GM12878 (cell line): Measurements from ENCODE around the gene CYB5R3. TPM values are rescaled to one million over a fixed set of nuclear protein-coding genes. Genes with fewer than 3 reads are reported as not detected.

Source experiments
- ATAC-seq: fragments of 200-7000 bp; cut with Tn5 transposase; 3 replicates; pipeline ENCODE4 v1.9.1; 2020; ENCODE audit warnings: mild to moderate bottlenecking, moderate library complexity
- BruUV-seq: library from RNA; stranded (reverse); fragments of 400-500 nt; replicated peaks from 2 replicates; lab custom pipeline; 2021; lab: Mats Ljungman, UMichigan
- CTCF ChIA-PET: fragments of 300-600 bp; sonication (Branson Sonifier 250); formaldehyde crosslinking; extraction: SDS; loops from one replicate; lab custom pipeline; 2021; ENCODE audit warnings: inconsistent platforms; lab: Yijun Ruan, JAX
- POLR2A ChIA-PET: fragments of 350-600 bp; formaldehyde crosslinking; extraction: SDS; loops from one replicate; lab custom pipeline; 2021; ENCODE audit warnings: inconsistent platforms; lab: Charles Lee
- RAD21 ChIA-PET: fragments of 300-600 bp; sonication (Branson Sonifier 250); formaldehyde crosslinking; loops from one replicate; lab custom pipeline; 2023; ENCODE audit warnings: antibody characterized with exemption; ENCODE audit not compliant: unreplicated experiment; lab: Charles Lee
- SMC1A ChIA-PET: fragments of 300-600 bp; sonication (Branson Sonifier 250); formaldehyde crosslinking; loops from one replicate; lab custom pipeline; 2023; ENCODE audit not compliant: unreplicated experiment, uncharacterized antibody; lab: Charles Lee
- DNase-seq: peaks from one replicate; pipeline ENCODE4 v3.0.0-alpha.2; 2011; ENCODE audit warnings: low read depth, low spot score
- FAIRE-seq: peaks from 3 replicates; lab custom pipeline; 2011; peaks lifted over from hg19 to GRCh38; lab: Jason Lieb, UNC
- H2AFZ ChIP-seq: 2 replicates; pipeline ENCODE4 v1.6.0; 2011; ENCODE audit warnings: low read depth, low read length, control low read depth; ENCODE audit not compliant: control insufficient read depth
- H3K27ac ChIP-seq: 2 replicates; pipeline ENCODE4 v1.5.1; 2011; ENCODE audit warnings: control low read depth; ENCODE audit not compliant: control insufficient read depth, insufficient read depth
- H3K27me3 ChIP-seq, 2 experiments: replicated peaks in 1 of 2; 2 replicates each; pipeline versions ENCODE4 v1.6.0 to v1.6.1; 2011; ENCODE audit warnings: low read length in 1 of 2; ENCODE audit not compliant: control insufficient read depth in 2 of 2, insufficient read depth in 2 of 2
- H3K36me3 ChIP-seq, 2 experiments: 2 replicates each; pipeline ENCODE4 v1.5.1; 2011; ENCODE audit warnings: low read length in 1 of 2; ENCODE audit not compliant: control insufficient read depth in 2 of 2, insufficient read depth in 2 of 2
- H3K4me1 ChIP-seq: 2 replicates; pipeline ENCODE4 v1.6.1; 2011; ENCODE audit warnings: mild to moderate bottlenecking, low read length, moderate library complexity, mixed read lengths; ENCODE audit not compliant: control insufficient read depth, insufficient read depth
- H3K4me2 ChIP-seq: 2 replicates; pipeline ENCODE4 v1.6.0; 2011; ENCODE audit warnings: control low read depth; ENCODE audit not compliant: control insufficient read depth, insufficient read depth
- H3K4me3 ChIP-seq: fragments of 200-600 bp; sonication (generic); 2 replicates; pipeline ENCODE4 v1.5.1; 2016
- H3K79me2 ChIP-seq: 2 replicates; pipeline ENCODE4 v1.6.0; 2011; ENCODE audit warnings: low read length; ENCODE audit not compliant: control insufficient read depth, insufficient read depth
- H3K9ac ChIP-seq: 2 replicates; pipeline ENCODE4 v1.8.0; 2011; ENCODE audit warnings: low read length, control low read depth, mixed read lengths; ENCODE audit not compliant: control insufficient read depth, insufficient read depth
- H3K9me3 ChIP-seq: replicated peaks from 3 replicates; pipeline ENCODE4 v1.5.1; 2011; ENCODE audit warnings: mild to moderate bottlenecking, low read length; ENCODE audit not compliant: control insufficient read depth, insufficient read depth
- H4K20me1 ChIP-seq: 2 replicates; pipeline ENCODE4 v1.6.0; 2011; ENCODE audit not compliant: control insufficient read depth, insufficient read depth
- BACH1 ChIP-seq: fragments of 450-650 bp; IDR thresholded peaks from 2 replicates; pipeline ENCODE4 v1.6.1; 2017; ENCODE audit warnings: mild to moderate bottlenecking, borderline replicate concordance
- BHLHE40 ChIP-seq, 2 experiments: fragments of 450-650 bp in 1 of 2; IDR thresholded peaks; 2 replicates each; pipeline ENCODE4 v1.6.1; 2011 to 2017; ENCODE audit warnings: low read depth in 2 of 2, borderline replicate concordance in 1 of 2, improper control_type of control experiment in 1 of 2, low read length in 1 of 2, mild to moderate bottlenecking in 1 of 2
- CBFB ChIP-seq: IDR thresholded peaks from 2 replicates; pipeline ENCODE4 v1.6.1; 2016; ENCODE audit warnings: antibody characterized with exemption, low read depth
- EP300 ChIP-seq, 2 experiments: fragments of 150-350 bp in 1 of 2; IDR thresholded peaks; 2 replicates each; pipeline ENCODE4 v1.6.1; 2011 to 2012; ENCODE audit warnings: low read depth in 2 of 2, low read length in 2 of 2, borderline replicate concordance in 1 of 2, improper control_type of control experiment in 1 of 2, inconsistent platforms in 1 of 2; ENCODE audit not compliant: control insufficient read depth in 1 of 2
- ESRRA ChIP-seq: IDR thresholded peaks from 2 replicates; pipeline ENCODE4 v1.6.1; 2012; ENCODE audit warnings: mild to moderate bottlenecking, low read length, improper control_type of control experiment
- IKZF2 ChIP-seq, 2 experiments: fragments of 450-650 bp; IDR thresholded peaks; 2 replicates each; pipeline ENCODE4 v1.6.1; 2017; ENCODE audit warnings: mild to moderate bottlenecking in 2 of 2, moderate library complexity in 2 of 2
- MEF2B ChIP-seq: fragments of 450-650 bp; IDR thresholded peaks from 2 replicates; pipeline ENCODE4 v1.6.1; 2018; ENCODE audit warnings: mild to moderate bottlenecking, moderate library complexity; ENCODE audit not compliant: partially characterized antibody, poor library complexity, severe bottlenecking
- NFYA ChIP-seq: IDR thresholded peaks from 2 replicates; pipeline ENCODE4 v1.6.1; 2011; ENCODE audit warnings: low read depth, mild to moderate bottlenecking, low read length, improper control_type of control experiment, borderline replicate concordance
- NR2F1 ChIP-seq: fragments of 450-650 bp; conservative IDR thresholded peaks from 2 replicates; pipeline ENCODE4 v1.6.1; 2017; ENCODE audit warnings: mild to moderate bottlenecking
- POLR2A ChIP-seq: IDR thresholded peaks from 2 replicates; pipeline ENCODE4 v1.6.1; 2011; ENCODE audit warnings: low read depth, mild to moderate bottlenecking, low read length
- RAD51 ChIP-seq: fragments of 450-650 bp; IDR thresholded peaks from 2 replicates; pipeline ENCODE4 v1.6.1; 2016; ENCODE audit warnings: moderate library complexity, mild to moderate bottlenecking, inconsistent platforms
- RCOR1 ChIP-seq: conservative IDR thresholded peaks from 2 replicates; pipeline ENCODE4 v1.6.1; 2012; ENCODE audit warnings: low read depth, low read length, improper control_type of control experiment
- RELA ChIP-seq: fragments of 450-650 bp; IDR thresholded peaks from 2 replicates; pipeline ENCODE4 v1.8.0; 2014; ENCODE audit warnings: borderline replicate concordance; ENCODE audit not compliant: partially characterized antibody
- RUNX3 ChIP-seq: IDR thresholded peaks from 2 replicates; pipeline ENCODE4 v1.6.1; 2012; ENCODE audit warnings: low read length, inconsistent platforms
- TAF1 ChIP-seq: IDR thresholded peaks from 2 replicates; pipeline ENCODE4 v1.6.1; 2011; ENCODE audit warnings: mild to moderate bottlenecking, low read depth, low read length, borderline replicate concordance
- TBL1XR1 ChIP-seq: IDR thresholded peaks from 2 replicates; pipeline ENCODE4 v1.6.1; 2012; ENCODE audit warnings: low read depth, low read length, improper control_type of control experiment
- ZNF24 ChIP-seq: fragments of 450-650 bp; IDR thresholded peaks from 2 replicates; pipeline ENCODE4 v1.6.1; 2017; ENCODE audit warnings: antibody characterized with exemption, mild to moderate bottlenecking
- ZNF384 ChIP-seq: IDR thresholded peaks from 2 replicates; pipeline ENCODE4 v1.6.1; 2012; ENCODE audit warnings: low read depth, mild to moderate bottlenecking, low read length, improper control_type of control experiment, borderline replicate concordance
- WGBS: methylation state at CpG from one replicate; pipeline ENCODE4 v1.1.6; 2016; ENCODE audit warnings: low lambda C conversion rate; ENCODE audit not compliant: insufficient replicate concordance, insufficient coverage; ENCODE audit errors: missing lambda C conversion rate; 5-methylcytosine and 5-hydroxymethylcytosine counted together
- in situ Hi-C: fragments of 300-500 bp; cut with MboI; formaldehyde crosslinking; loops from 9 replicates; pipeline ENCODE4 v1.14.3; 2018; ENCODE audit warnings: mixed read lengths
- intact Hi-C: fragments of 100-400 bp; cut with micrococcal nuclease; formaldehyde crosslinking; loops from one replicate; pipeline ENCODE4 v1.14.2; 2022; ENCODE audit not compliant: unreplicated experiment
- polyA plus RNA-seq, 11 experiments: library from polyadenylated mRNA; depleted of rRNA in 4 of 11; unstranded in 6 of 11; stranded (reverse) in 5 of 11; fragments of >200 nt; fragmentation: Nextera tagmentation in 4 of 11; fragmentation: Illumina TruSeq in 1 of 11; extraction: Ambion mirVana in 4 of 11; extraction: Trizol in 1 of 11; gene quantifications; 1 replicate in 1 of 11; 2 replicates in 10 of 11; pipeline versions ENCODE4 v1.2.1 to v1.2.3, GENCODE V29; 2011 to 2016; ENCODE audit warnings: inconsistent platforms in 2 of 11, missing spikeins in 2 of 11, low read depth in 1 of 11
- total RNA-seq, 4 experiments: library from RNA; depleted of rRNA in 3 of 4; stranded (reverse); fragments of >200 nt in 3 of 4; fragmentation: Illumina TruSeq in 1 of 4; extraction: Trizol in 1 of 4; gene quantifications; 2 replicates each; pipeline versions ENCODE4 v1.2.1 to v1.2.3, GENCODE V29; 2013 to 2021
- TF ChIP-seq, protein P1 (sequence below): fragments of 450-650 bp; IDR thresholded peaks from 2 replicates; pipeline ENCODE4 v1.6.1; 2017; ENCODE audit warnings: mild to moderate bottlenecking, moderate library complexity

CYB5R3 gene
- total and polyA plus RNA-seq, 10 of the 15 experiments (the other 5 are each of a cell fraction or from before 2014, with no cell fraction given): 2.0 to 119 (median 67.8) TPM

DNA sequence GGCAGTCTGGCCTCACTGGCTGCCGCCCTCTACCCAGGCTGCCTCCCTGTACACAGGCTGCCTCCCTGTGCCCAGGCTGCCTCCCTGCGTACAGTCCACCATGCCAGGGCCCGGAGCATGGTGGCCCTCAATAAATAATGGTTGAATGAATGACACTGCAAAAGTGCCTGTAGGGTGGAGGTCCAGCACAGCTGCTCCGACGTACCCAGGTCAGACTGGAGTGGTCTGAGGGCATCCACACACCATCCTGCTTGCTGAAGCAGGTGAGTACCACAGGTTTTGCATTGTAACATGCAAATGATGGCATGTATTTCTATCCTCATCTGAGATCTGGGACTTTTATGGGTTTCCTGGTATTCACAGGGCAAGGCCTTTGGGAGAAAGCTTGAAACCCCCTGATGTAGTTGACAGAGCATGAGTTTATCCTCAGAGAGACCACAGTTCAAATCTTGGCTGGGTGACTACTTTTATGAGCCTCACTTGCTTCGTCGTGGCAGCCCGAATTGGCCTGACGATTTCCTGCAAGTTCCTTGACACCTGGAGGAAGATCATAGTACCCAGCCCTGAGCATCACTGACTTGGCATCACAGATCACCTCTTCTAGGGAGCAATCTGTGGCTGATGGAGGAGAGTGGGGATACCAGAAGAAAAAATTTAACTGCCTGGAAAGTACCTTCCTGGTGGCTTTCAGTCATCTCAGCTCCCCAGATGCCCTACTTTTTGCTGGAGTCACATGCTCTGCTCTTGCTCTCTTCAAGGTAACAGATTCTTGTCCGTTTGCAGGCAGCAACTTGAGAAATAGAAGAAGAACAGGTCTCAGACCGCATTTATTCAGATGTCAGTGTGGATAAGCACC, 16.0 kb upstream of the CYB5R3 start:
- ChIA-PET CTCF (interaction anchor here (0.6 to 3.5 kb wide), 5 partner anchors 10 to 202 kb away, joined by 3 to 21 read pairs (median 6); no protein-coding TSS in a partner anchor), RAD21 (interaction anchor here (0.7 to 3.4 kb wide), 5 partner anchors 10 to 202 kb away, joined by 4 to 19 read pairs (median 12); no protein-coding TSS in a partner anchor), SMC1A (interaction anchor here (0.6 to 2.3 kb wide), 10 partner anchors 9 to 367 kb away, joined by 3 to 9 read pairs (median 4); no protein-coding TSS in a partner anchor), POLR2A (interaction anchor here (0.5 to 0.8 kb wide), 5 partner anchors 51 to 976 kb away, joined by 3 read pairs; no protein-coding TSS in a partner anchor)
- Histone ChIP-seq H3K4me2 (peak overlapping the region; percentile 77), H3K9ac (peak overlapping the region; percentile 58; the same call in 1 of the 2 replicates), H3K79me2 (no peaks in the 10 kb centered on the region), H2AFZ (peak overlapping the region; percentile 48), H3K4me1 (peaks cover 36% of the 10 kb centered on the region), H3K9me3 (peaks cover 1% of the 10 kb centered on the region; the same call in 2 of the 3 replicates), H3K4me3 (no peak overlapping the region), H3K27ac (peak overlapping the region; percentile 78), H3K27me3 (no peaks in the 10 kb centered on the region), H4K20me1 (no peaks in the 10 kb centered on the region), H3K36me3 (no peaks in the 10 kb centered on the region)
- WGBS: 22% methylated on average over 11 of the region's 11 CpGs
- FAIRE-seq (peak; percentile 56), DNase-seq (peak; percentile 93), ATAC-seq (peak; percentile 65)
- in situ Hi-C loops (loop anchor here (5.0 to 25.0 kb wide), 2 partner anchors 202 to 1372 kb away; no protein-coding TSS in a partner anchor), intact Hi-C loops (loop anchor here (1.0 to 5.0 kb wide), 4 partner anchors 27 to 427 kb away; no protein-coding TSS in a partner anchor)
- TSS peak; percentile 81 for BruUV-seq
- TF ChIP-seq RCOR1 (0 out of 2 replicates have a peak, but pooled peaks have one; percentile 55), ZNF24 (peak; percentile 80; the same call in 1 of the 2 replicates), TAF1 (0 out of 2 replicates have a peak, but pooled peaks have one; percentile 6), EP300 (IDR thresholded peaks at IDR 0.05; ENCODE audit: borderline replicate concordance in 1 of 2, control insufficient read depth in 1 of 2, low read depth in 2 of 2, low read length in 2 of 2) (peak in 1 of 2 experiments; percentile 28; a peak in 2 of 4 replicates), MEF2B (peak; percentile 70), CBFB (0 out of 2 replicates have a peak, but pooled peaks have one; percentile 23), ZNF384 (0 out of 2 replicates have a peak, but pooled peaks have one; percentile 32), IKZF2 (IDR thresholded peaks at IDR 0.05) (peak; percentile 72 to 81), RUNX3 (peak; percentile 59), TBL1XR1 (peak; percentile 69; the same call in 1 of the 2 replicates), RAD51 (peak; percentile 77), NR2F1 (peak; percentile 87), ESRRA (no peak), NFYA (no peak), BHLHE40 (IDR thresholded peaks at IDR 0.05; ENCODE audit: borderline replicate concordance in 1 of 2, low read depth in 2 of 2, low read length in 1 of 2) (peak in 1 of 2 experiments; percentile 44; a peak in 2 of 4 replicates), BACH1 (peak; percentile 31; the same call in 1 of the 2 replicates), POLR2A (no peak), RELA (peak; percentile 75)
- TF ChIP-seq, protein P1, sequence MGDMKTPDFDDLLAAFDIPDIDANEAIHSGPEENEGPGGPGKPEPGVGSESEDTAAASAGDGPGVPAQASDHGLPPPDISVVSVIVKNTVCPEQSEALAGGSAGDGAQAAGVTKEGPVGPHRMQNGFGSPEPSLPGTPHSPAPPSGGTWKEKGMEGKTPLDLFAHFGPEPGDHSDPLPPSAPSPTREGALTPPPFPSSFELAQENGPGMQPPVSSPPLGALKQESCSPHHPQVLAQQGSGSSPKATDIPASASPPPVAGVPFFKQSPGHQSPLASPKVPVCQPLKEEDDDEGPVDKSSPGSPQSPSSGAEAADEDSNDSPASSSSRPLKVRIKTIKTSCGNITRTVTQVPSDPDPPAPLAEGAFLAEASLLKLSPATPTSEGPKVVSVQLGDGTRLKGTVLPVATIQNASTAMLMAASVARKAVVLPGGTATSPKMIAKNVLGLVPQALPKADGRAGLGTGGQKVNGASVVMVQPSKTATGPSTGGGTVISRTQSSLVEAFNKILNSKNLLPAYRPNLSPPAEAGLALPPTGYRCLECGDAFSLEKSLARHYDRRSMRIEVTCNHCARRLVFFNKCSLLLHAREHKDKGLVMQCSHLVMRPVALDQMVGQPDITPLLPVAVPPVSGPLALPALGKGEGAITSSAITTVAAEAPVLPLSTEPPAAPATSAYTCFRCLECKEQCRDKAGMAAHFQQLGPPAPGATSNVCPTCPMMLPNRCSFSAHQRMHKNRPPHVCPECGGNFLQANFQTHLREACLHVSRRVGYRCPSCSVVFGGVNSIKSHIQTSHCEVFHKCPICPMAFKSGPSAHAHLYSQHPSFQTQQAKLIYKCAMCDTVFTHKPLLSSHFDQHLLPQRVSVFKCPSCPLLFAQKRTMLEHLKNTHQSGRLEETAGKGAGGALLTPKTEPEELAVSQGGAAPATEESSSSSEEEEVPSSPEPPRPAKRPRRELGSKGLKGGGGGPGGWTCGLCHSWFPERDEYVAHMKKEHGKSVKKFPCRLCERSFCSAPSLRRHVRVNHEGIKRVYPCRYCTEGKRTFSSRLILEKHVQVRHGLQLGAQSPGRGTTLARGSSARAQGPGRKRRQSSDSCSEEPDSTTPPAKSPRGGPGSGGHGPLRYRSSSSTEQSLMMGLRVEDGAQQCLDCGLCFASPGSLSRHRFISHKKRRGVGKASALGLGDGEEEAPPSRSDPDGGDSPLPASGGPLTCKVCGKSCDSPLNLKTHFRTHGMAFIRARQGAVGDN: peak; percentile 96
